GM23338 (cell line): ENCODE measurements around the gene ZBP1. TPM values are rescaled to one million over a fixed set of nuclear protein-coding genes. Genes with fewer than 3 reads are reported as not detected.
"Not testable (repeated sequence)": the region's sequence is repeated elsewhere in the genome, so short reads cannot be mapped to it uniquely, and the experiment has no call there.

Experiments used
- ATAC-seq: fragments of 200-7000 bp; cut with Tn5 transposase; 3 replicates; pipeline ENCODE4 v1.9.1; 2020
- DNase-seq: peaks from one replicate; pipeline ENCODE4 v3.0.0-alpha.2; 2015; ENCODE audit warnings: low spot score
- H2AFZ ChIP-seq: fragments of 200-600 bp; sonication (generic); 2 replicates; pipeline ENCODE4 v1.8.0; 2016; ENCODE audit warnings: antibody characterized with exemption, mild to moderate bottlenecking, moderate library complexity
- H3F3A ChIP-seq: fragments of 200-600 bp; sonication (generic); replicated peaks from 2 replicates; pipeline ENCODE4 v1.8.0; 2017; ENCODE audit warnings: antibody characterized with exemption, mixed run types, low read depth
- H3K27ac ChIP-seq: fragments of 200-600 bp; sonication (generic); 2 replicates; pipeline ENCODE4 v1.6.1; 2016; ENCODE audit warnings: low read depth
- H3K27me3 ChIP-seq: fragments of 200-600 bp; sonication (generic); 2 replicates; pipeline ENCODE4 v1.8.0; 2016; ENCODE audit warnings: mild to moderate bottlenecking, mixed run types, moderate library complexity; ENCODE audit not compliant: insufficient read depth
- H3K36me3 ChIP-seq: fragments of 200-600 bp; sonication (generic); 2 replicates; pipeline ENCODE4 v1.8.0; 2016; ENCODE audit warnings: mild to moderate bottlenecking; ENCODE audit not compliant: insufficient read depth
- H3K4me1 ChIP-seq: fragments of 200-600 bp; sonication (generic); 2 replicates; pipeline ENCODE4 v1.8.0; 2016; ENCODE audit warnings: mild to moderate bottlenecking, moderate library complexity; ENCODE audit not compliant: insufficient read depth
- H3K4me2 ChIP-seq: fragments of 200-600 bp; sonication (generic); 2 replicates; pipeline ENCODE4 v1.7.1; 2017; ENCODE audit warnings: mixed run types
- H3K4me3 ChIP-seq: fragments of 200-600 bp; sonication (generic); 2 replicates; pipeline ENCODE4 v1.6.1; 2016; ENCODE audit warnings: mixed run types
- H3K79me2 ChIP-seq: fragments of 200-600 bp; sonication (generic); replicated peaks from 2 replicates; pipeline ENCODE4 v1.8.0; 2017; ENCODE audit warnings: mild to moderate bottlenecking; ENCODE audit not compliant: insufficient read depth
- H3K9me2 ChIP-seq: fragments of 200-600 bp; sonication (generic); 2 replicates; pipeline ENCODE4 v1.8.0; 2017; ENCODE audit not compliant: insufficient read depth
- H4K20me1 ChIP-seq: fragments of 200-600 bp; sonication (generic); replicated peaks from 2 replicates; pipeline ENCODE4 v1.8.0; 2017; ENCODE audit warnings: mild to moderate bottlenecking; ENCODE audit not compliant: insufficient read depth
- H3K27ac Mint-ChIP-seq: 2 replicates; pipeline ENCODE4 v1.8.0; 2020; ENCODE audit warnings: inconsistent platforms, mild to moderate bottlenecking, moderate library complexity, mixed read lengths
- H3K27me3 Mint-ChIP-seq: 3 replicates; pipeline ENCODE4 v1.8.0; 2022; ENCODE audit warnings: low read depth, mild to moderate bottlenecking, moderate library complexity, mixed read lengths, inconsistent platforms; ENCODE audit not compliant: insufficient read depth, poor library complexity
- H3K36me3 Mint-ChIP-seq: 3 replicates; pipeline ENCODE4 v1.8.0; 2021; ENCODE audit warnings: low read depth, mild to moderate bottlenecking, inconsistent platforms, moderate library complexity, mixed read lengths
- H3K4me1 Mint-ChIP-seq: 3 replicates; pipeline ENCODE4 v1.8.0; 2020; ENCODE audit warnings: mild to moderate bottlenecking, inconsistent platforms, mixed read lengths
- H3K4me3 Mint-ChIP-seq: 3 replicates; pipeline ENCODE4 v1.8.0; 2021; ENCODE audit warnings: moderate library complexity, mild to moderate bottlenecking, inconsistent platforms, mixed read lengths
- H3K9me3 Mint-ChIP-seq: 3 replicates; pipeline ENCODE4 v1.8.0; 2020; ENCODE audit warnings: moderate library complexity, mild to moderate bottlenecking, inconsistent platforms, mixed read lengths
- CREB1 ChIP-seq: fragments of 250-450 bp; sonication (Bioruptor Pico); IDR thresholded peaks from 2 replicates; pipeline ENCODE4 v1.5.0; 2020; ENCODE audit warnings: low read depth, mild to moderate bottlenecking, moderate library complexity
- EZH2phosphoT487 ChIP-seq: fragments of 200-600 bp; sonication (generic); IDR thresholded peaks from one replicate; pipeline ENCODE4 v1.8.1; 2018; ENCODE audit warnings: antibody characterized with exemption; ENCODE audit not compliant: unreplicated experiment
- NANOG ChIP-seq: IDR thresholded peaks from 2 replicates; pipeline ENCODE4 v1.6.1; 2016; ENCODE audit warnings: antibody characterized with exemption, borderline replicate concordance
- polyA plus RNA-seq: library from polyadenylated mRNA; unstranded; fragments of >200 nt; fragmentation: Nextera tagmentation; extraction: Ambion mirVana; gene quantifications from 2 replicates; pipeline ENCODE4 v1.2.1, GENCODE V29; 2016
- total RNA-seq: library from RNA; depleted of rRNA; stranded (reverse); fragments of >200 nt; shearing (Covaris generic); gene quantifications from 2 replicates; pipeline ENCODE4 v1.2.3, GENCODE V29; 2014
- TF ChIP-seq, protein P1 (sequence below): IDR thresholded peaks from one replicate; pipeline ENCODE4 v1.6.1; 2018; ENCODE audit warnings: antibody characterized with exemption; ENCODE audit not compliant: unreplicated experiment
- TF ChIP-seq, protein P2 (sequence below), 2 experiments: fragments of 200-600 bp in 1 of 2; sonication (generic) in 1 of 2; conservative IDR thresholded peaks; 2 replicates each; pipeline versions ENCODE4 v1.5.1 to v1.6.1; 2016 to 2017; ENCODE audit warnings: antibody characterized with exemption in 2 of 2, low read depth in 2 of 2, mild to moderate bottlenecking in 2 of 2, moderate library complexity in 1 of 2

The ZBP1 gene
- total and polyA plus RNA-seq, 2 experiments from 2014 or later, result not detected

DNA sequence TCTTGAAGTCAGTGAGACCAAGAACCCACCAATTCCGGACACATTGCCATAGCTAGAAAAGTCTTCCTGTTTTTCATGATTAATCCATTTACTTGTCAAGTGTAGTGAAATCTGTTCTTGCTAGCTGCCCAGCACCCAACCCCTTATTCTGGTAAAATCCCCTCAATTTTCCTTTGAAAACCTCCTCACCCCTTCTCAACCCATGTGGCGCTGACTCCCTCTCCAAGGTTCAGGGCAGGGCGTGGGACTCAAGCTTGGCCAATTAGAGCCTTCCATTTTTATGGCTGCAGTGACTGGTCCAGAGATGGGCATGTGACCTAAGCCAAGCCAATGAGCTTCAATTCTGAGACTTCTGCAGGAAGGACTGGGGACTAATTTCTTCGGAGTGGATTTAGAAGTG is 9.8 kb upstream of the ZBP1 start:
- H3K36me3 Mint-ChIP-seq, result no peaks in the 10 kb centered on the region
- no peak overlapping the region for H3K27ac ChIP-seq
- no peak overlapping the region for H3K4me3 Mint-ChIP-seq
- H3K4me1 ChIP-seq, result peaks cover 8% of the 10 kb centered on the region
- H3F3A ChIP-seq, result no peaks in the 10 kb centered on the region
- ATAC-seq (no peak), DNase-seq (no peak)
- peaks cover 2% of the 10 kb centered on the region for H3K27me3 Mint-ChIP-seq
- H3K9me2 ChIP-seq, result no peaks in the 10 kb centered on the region
- H3K36me3 ChIP-seq, result no peaks in the 10 kb centered on the region
- H3K4me1 Mint-ChIP-seq, result peaks cover 8% of the 10 kb centered on the region
- no peaks in the 10 kb centered on the region for H3K79me2 ChIP-seq
- TF ChIP-seq EZH2phosphoT487 (no peak), NANOG (no peak), CREB1 (CRISPR knock-in tag) (no peak)
- TF ChIP-seq, protein P1, sequence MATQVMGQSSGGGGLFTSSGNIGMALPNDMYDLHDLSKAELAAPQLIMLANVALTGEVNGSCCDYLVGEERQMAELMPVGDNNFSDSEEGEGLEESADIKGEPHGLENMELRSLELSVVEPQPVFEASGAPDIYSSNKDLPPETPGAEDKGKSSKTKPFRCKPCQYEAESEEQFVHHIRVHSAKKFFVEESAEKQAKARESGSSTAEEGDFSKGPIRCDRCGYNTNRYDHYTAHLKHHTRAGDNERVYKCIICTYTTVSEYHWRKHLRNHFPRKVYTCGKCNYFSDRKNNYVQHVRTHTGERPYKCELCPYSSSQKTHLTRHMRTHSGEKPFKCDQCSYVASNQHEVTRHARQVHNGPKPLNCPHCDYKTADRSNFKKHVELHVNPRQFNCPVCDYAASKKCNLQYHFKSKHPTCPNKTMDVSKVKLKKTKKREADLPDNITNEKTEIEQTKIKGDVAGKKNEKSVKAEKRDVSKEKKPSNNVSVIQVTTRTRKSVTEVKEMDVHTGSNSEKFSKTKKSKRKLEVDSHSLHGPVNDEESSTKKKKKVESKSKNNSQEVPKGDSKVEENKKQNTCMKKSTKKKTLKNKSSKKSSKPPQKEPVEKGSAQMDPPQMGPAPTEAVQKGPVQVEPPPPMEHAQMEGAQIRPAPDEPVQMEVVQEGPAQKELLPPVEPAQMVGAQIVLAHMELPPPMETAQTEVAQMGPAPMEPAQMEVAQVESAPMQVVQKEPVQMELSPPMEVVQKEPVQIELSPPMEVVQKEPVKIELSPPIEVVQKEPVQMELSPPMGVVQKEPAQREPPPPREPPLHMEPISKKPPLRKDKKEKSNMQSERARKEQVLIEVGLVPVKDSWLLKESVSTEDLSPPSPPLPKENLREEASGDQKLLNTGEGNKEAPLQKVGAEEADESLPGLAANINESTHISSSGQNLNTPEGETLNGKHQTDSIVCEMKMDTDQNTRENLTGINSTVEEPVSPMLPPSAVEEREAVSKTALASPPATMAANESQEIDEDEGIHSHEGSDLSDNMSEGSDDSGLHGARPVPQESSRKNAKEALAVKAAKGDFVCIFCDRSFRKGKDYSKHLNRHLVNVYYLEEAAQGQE, result no peak
- TF ChIP-seq, protein P2, sequence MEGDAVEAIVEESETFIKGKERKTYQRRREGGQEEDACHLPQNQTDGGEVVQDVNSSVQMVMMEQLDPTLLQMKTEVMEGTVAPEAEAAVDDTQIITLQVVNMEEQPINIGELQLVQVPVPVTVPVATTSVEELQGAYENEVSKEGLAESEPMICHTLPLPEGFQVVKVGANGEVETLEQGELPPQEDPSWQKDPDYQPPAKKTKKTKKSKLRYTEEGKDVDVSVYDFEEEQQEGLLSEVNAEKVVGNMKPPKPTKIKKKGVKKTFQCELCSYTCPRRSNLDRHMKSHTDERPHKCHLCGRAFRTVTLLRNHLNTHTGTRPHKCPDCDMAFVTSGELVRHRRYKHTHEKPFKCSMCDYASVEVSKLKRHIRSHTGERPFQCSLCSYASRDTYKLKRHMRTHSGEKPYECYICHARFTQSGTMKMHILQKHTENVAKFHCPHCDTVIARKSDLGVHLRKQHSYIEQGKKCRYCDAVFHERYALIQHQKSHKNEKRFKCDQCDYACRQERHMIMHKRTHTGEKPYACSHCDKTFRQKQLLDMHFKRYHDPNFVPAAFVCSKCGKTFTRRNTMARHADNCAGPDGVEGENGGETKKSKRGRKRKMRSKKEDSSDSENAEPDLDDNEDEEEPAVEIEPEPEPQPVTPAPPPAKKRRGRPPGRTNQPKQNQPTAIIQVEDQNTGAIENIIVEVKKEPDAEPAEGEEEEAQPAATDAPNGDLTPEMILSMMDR (conservative IDR thresholded peaks at IDR 0.05; ENCODE audit: low read depth in 2 of 2), result no peak
- H4K20me1 ChIP-seq, result no peaks in the 10 kb centered on the region
- H3K4me3 ChIP-seq, result no peak overlapping the region
- H3K27me3 ChIP-seq, result no peaks in the 10 kb centered on the region
- no peak overlapping the region for H2AFZ ChIP-seq
- H3K9me3 Mint-ChIP-seq, result peaks cover 6% of the 10 kb centered on the region; the same call in 1 of the 3 replicates
- no peak overlapping the region for H3K27ac Mint-ChIP-seq
- H3K4me2 ChIP-seq, result no peak overlapping the region

DNA sequence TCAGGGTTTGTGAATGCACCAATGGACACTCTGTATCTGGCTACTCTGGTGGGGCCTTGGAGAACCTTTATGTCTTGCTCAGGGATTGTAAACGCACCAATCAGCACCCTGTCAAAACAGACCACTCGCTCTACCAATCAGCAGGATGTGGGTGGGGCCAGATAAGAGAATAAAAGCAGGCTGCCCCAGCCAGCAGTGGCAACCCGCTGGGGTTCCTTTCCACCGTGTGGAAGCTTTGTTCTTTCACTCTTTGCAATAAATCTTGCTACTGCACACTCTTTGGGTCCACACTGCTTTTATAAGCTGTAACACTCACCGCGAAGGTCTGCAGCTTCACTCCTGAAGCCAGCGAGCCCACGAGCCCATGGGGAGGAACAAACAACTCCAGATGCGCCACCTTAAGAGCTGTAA is 9.3 kb upstream of the ZBP1 start:
- H3K4me2 ChIP-seq, H2AFZ ChIP-seq: not testable (repeated sequence)

DNA sequence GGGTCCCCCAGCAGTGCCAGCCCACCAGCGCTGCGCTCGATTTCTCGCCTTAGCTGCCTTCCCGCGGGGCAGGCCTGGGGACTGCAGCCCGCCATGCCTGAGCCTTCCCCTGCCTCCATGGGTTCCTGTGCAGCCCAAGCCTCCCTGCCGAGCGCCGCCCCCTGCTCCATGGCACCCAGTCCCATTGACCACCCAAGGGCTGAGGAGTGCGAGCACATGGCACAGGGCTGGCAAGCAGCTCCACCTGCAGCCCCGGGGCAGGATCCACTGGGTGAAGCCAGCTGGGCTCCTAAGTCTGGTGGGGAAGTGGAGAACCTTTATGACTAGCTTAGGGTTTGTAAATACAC is 8.7 kb upstream of the ZBP1 start:
- H3K36me3 ChIP-seq, H3K4me3 Mint-ChIP-seq, H4K20me1 ChIP-seq, DNase-seq, H3K27me3 Mint-ChIP-seq, H3K4me2 ChIP-seq, H3K79me2 ChIP-seq, ATAC-seq, H3K36me3 Mint-ChIP-seq, H3K4me1 Mint-ChIP-seq, H2AFZ ChIP-seq, H3K27ac Mint-ChIP-seq, H3K27ac ChIP-seq, H3K27me3 ChIP-seq, H3K4me3 ChIP-seq, H3K9me2 ChIP-seq, H3F3A ChIP-seq, H3K4me1 ChIP-seq: not testable (repeated sequence)
- H3K9me3 Mint-ChIP-seq, result peaks cover 14% of the 10 kb centered on the region; the same call in 2 of the 3 replicates

More for the DNA sequence above, 9.3 kb upstream of the ZBP1 start:
- H3K27me3 ChIP-seq, DNase-seq, H3K9me2 ChIP-seq, H3K36me3 ChIP-seq, H4K20me1 ChIP-seq, H3K27me3 Mint-ChIP-seq, H3F3A ChIP-seq, H3K4me3 ChIP-seq, H3K9me3 Mint-ChIP-seq, H3K36me3 Mint-ChIP-seq, H3K27ac ChIP-seq, H3K79me2 ChIP-seq, H3K4me1 Mint-ChIP-seq, ATAC-seq, H3K4me3 Mint-ChIP-seq, H3K27ac Mint-ChIP-seq, H3K4me1 ChIP-seq: not testable (repeated sequence)
